Measurements from ENCODE around the gene KRTAP15-1. TPM values are rescaled to one million over a fixed set of nuclear protein-coding genes. Genes with fewer than 3 reads are reported as not detected.

The KRTAP15-1 gene, protein sequence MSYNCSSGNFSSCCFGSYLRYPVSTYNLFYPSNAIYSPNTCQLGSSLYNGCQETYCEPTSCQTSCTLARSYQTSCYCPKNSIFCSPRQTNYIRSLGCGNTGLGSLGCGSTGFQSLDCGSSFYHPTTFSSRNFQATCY
- total RNA-seq = not detected in 2 replicates

DNA sequence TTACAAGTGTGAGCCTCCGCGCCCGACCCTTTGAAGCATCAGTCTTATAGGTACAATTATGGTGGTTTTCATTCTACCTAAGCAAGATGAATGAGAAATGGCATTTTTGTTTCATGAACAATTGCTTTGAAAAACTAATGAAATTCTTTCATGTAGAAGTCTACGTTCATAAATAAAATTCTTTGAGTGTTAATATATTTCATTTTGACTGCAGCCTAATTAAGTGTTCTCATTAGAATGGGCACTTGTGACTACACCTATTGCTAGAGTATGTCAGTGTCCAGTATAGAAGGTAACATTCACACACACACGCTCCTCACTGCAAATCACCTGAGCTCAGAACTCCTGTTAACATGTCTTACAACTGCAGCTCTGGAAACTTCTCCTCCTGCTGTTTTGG lies at the start of gene KRTAP15-1:
TSS of gene KRTAP15-1 (plus strand) at position 301 of the 400 bp plus-strand sequence. CDS start at position 354, 53 bp downstream.

DNA sequence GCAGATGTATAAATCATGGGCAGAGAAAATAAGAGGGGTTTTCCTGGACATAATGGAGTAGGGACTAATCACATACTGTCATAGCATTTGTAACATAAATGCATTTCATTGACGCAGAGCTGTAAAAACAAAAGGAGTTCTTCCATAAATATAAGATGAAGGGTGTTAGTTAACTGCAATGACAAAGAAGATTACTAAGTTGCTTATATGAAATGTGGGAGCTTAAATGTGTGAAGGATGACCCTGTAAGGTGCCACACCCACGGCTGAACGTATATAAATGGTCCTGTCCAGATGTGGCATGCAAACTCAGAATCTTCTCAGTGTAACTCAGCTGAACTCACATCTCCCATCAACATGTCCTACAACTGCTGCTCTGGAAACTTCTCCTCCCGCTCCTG lies 44.3 kb upstream of the KRTAP15-1 start, which contains the start of gene KRTAP13-1:
TSS of gene KRTAP13-1 (plus strand) at position 301 of the 400 bp plus-strand sequence. CDS start at position 357, 56 bp downstream.

DNA sequence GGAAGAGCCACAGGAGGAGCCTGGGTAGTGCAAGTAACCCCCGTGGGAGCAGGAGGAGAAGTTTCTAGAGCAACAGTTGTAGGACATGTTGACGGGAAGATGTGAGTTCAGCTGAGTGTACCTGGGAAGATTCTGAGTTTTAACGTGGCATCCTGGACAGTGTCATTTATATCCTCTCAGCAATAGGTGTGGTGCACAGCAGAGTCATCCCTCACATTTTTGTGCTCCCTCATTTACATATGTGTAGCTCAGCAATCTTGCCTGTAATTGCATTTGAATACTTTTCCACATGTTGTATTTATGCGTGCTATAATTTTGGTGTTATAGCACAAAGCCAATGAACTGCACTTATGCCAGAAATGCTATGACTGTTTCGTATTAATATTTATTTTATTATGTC lies 14.2 kb upstream of the KRTAP15-1 start, which contains the start of gene KRTAP13-3:
TSS of gene KRTAP13-3 (minus strand) at position 101 of the 400 bp plus-strand sequence. CDS start at position 87, 14 bp downstream.

DNA sequence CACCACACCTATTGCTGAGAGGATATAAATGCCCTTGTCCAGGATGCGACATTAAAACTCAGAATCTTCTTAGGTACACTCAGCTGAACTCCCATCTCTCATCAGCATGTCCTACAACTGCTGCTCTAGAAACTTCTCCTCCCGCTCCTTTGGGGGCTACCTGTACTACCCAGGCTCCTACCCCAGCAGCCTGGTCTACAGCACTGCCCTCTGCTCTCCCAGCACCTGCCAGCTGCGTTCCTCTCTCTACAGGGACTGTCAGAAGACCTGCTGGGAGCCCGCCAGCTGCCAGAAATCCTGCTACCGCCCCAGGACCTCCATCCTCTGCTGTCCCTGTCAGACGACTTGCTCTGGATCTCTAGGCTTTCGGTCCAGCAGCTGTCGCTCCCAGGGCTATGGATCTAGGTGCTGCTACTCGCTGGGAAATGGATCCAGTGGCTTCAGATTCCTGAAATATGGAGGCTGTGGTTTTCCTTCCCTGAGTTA lies 9.9 kb upstream of the KRTAP15-1 start, which contains the start of gene KRTAP13-4:
TSS of gene KRTAP13-4 (plus strand) at position 51 of the 486 bp plus-strand sequence. CDS start at position 107, 56 bp downstream.

DNA sequence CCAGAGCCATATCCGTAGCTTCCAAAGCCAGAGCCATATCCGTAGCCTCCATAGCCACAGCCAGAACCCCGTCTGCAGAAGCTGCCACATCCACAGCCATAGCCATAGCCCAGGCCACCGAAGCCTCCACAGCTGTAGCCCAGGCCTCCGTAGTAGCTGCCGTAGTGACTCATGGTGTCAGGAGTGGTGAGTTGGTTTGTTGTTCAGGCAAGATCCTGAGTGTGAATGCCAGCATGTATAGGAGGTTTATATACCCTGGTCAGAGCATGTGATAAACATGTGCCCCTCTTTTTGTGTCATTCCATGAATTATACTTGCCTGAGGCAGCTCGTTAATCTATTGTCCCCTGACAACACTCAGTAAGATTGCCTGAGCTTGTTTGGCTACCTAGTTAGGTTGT lies 40.1 kb downstream of the KRTAP15-1 start, which contains the start of gene KRTAP19-1:
TSS of gene KRTAP19-1 (minus strand) at position 223 of the 400 bp plus-strand sequence. CDS start at position 173, 50 bp downstream.

DNA sequence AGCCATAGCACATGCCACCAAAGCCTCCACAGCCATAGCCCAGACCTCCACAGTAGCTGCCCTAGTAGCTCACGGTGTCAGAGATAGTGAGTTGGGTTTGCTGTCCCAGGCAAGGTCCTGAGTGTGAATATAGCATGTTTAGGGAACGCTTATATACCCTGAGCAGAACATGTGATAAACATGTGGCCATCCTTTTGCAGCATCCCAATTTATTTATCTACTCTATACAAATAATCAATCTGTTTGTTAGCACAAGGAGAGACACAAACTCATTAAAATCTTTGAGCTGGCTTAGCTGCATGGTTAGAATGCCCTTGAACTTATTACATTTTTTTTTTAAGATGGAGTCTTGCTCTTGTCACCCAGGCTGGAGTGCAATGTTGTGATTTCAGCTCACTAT lies 47.3 kb downstream of the KRTAP15-1 start, which contains the start of gene KRTAP19-2:
TSS of gene KRTAP19-2 (minus strand) at position 101 of the 400 bp plus-strand sequence. CDS start at position 13, 88 bp downstream.

Other genes with a start within 250 kb of the KRTAP15-1 start
- not detected in 2 replicates for gene CLDN8, start 224.2 kb upstream of the KRTAP15-1 start, total RNA-seq
- gene KRTAP24-1, start 157.3 kb upstream of the KRTAP15-1 start, total RNA-seq = not detected in 2 replicates
- gene KRTAP25-1, start 150.8 kb upstream of the KRTAP15-1 start, total RNA-seq = not detected in 2 replicates
- not detected in 2 replicates for gene KRTAP26-1, start 120.0 kb upstream of the KRTAP15-1 start, total RNA-seq
- gene KRTAP27-1, start 102.6 kb upstream of the KRTAP15-1 start, total RNA-seq = not detected in 2 replicates
- not detected in 2 replicates for gene KRTAP23-1, start 91.7 kb upstream of the KRTAP15-1 start, total RNA-seq
- not detected in 2 replicates for gene KRTAP13-2, start 68.0 kb upstream of the KRTAP15-1 start, total RNA-seq
- gene KRTAP13-1, start 44.2 kb upstream of the KRTAP15-1 start, total RNA-seq = not detected in 2 replicates
- gene KRTAP13-3, start 14.3 kb upstream of the KRTAP15-1 start, total RNA-seq = not detected in 2 replicates
- not detected in 2 replicates for gene KRTAP13-4, start 10.1 kb upstream of the KRTAP15-1 start, total RNA-seq
- not detected in 2 replicates for gene KRTAP19-1, start 40.1 kb downstream of the KRTAP15-1 start, total RNA-seq
- not detected in 2 replicates for gene KRTAP19-2, start 47.2 kb downstream of the KRTAP15-1 start, total RNA-seq
- gene KRTAP19-3, start 51.7 kb downstream of the KRTAP15-1 start, total RNA-seq = not detected in 2 replicates
- not detected in 2 replicates for gene KRTAP19-4, start 56.9 kb downstream of the KRTAP15-1 start, total RNA-seq
- gene KRTAP19-5, start 61.9 kb downstream of the KRTAP15-1 start, total RNA-seq = not detected in 2 replicates
- gene KRTAP19-6, start 101.6 kb downstream of the KRTAP15-1 start, total RNA-seq = not detected in 2 replicates
- not detected in 2 replicates for gene KRTAP19-7, start 121.0 kb downstream of the KRTAP15-1 start, total RNA-seq
- gene KRTAP22-2, start 150.1 kb downstream of the KRTAP15-1 start, total RNA-seq = not detected in 2 replicates
- gene KRTAP6-3, start 152.2 kb downstream of the KRTAP15-1 start, total RNA-seq = not detected in 2 replicates
- not detected in 2 replicates for gene KRTAP6-2, start 158.6 kb downstream of the KRTAP15-1 start, total RNA-seq
- not detected in 2 replicates for gene KRTAP22-1, start 160.8 kb downstream of the KRTAP15-1 start, total RNA-seq
- gene KRTAP6-1, start 173.7 kb downstream of the KRTAP15-1 start, total RNA-seq = not detected in 2 replicates
- gene KRTAP20-1, start 176.2 kb downstream of the KRTAP15-1 start, total RNA-seq = not detected in 2 replicates
- not detected in 2 replicates for gene KRTAP20-4, start 180.4 kb downstream of the KRTAP15-1 start, total RNA-seq
- gene KRTAP20-2, start 194.9 kb downstream of the KRTAP15-1 start, total RNA-seq = not detected in 2 replicates
- gene KRTAP20-3, start 202.6 kb downstream of the KRTAP15-1 start, total RNA-seq = not detected in 2 replicates

Data from cardiac atrium fibroblast (primary cell).